ENCODE results near the gene COA7.

DNA sequence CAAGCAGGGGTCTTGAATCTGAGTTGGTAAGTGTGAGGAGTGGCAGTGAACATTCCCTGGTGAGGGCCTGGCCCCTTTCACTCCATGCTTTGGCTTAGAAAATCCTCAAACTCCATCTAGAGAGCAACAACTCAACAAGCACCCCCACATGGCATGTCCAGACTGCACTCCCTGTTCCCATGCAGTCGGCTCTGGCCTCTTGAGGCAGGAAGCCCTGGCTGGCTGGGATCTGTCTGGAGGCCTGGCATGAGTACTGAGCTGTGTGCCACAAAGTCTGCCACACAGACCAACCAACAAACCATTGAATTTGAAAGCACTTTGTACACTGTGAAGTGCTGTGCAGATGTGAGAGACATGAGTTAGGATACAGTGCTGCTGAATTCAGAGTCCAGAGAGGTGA, 25.2 kb downstream of the COA7 start:
- TF ChIP-seq POLR2A (IDR thresholded peaks at IDR 0.05; ENCODE audit: extremely low read depth, insufficient read length) (no peak), MYC (IDR thresholded peaks at IDR 0.05; ENCODE audit: low read depth, low read length) (no peak)
- TF ChIP-seq, protein P1, sequence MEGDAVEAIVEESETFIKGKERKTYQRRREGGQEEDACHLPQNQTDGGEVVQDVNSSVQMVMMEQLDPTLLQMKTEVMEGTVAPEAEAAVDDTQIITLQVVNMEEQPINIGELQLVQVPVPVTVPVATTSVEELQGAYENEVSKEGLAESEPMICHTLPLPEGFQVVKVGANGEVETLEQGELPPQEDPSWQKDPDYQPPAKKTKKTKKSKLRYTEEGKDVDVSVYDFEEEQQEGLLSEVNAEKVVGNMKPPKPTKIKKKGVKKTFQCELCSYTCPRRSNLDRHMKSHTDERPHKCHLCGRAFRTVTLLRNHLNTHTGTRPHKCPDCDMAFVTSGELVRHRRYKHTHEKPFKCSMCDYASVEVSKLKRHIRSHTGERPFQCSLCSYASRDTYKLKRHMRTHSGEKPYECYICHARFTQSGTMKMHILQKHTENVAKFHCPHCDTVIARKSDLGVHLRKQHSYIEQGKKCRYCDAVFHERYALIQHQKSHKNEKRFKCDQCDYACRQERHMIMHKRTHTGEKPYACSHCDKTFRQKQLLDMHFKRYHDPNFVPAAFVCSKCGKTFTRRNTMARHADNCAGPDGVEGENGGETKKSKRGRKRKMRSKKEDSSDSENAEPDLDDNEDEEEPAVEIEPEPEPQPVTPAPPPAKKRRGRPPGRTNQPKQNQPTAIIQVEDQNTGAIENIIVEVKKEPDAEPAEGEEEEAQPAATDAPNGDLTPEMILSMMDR (IDR thresholded peaks at IDR 0.05; ENCODE audit: low read depth, low read length) = no peak
- TF ChIP-seq, protein P2, sequence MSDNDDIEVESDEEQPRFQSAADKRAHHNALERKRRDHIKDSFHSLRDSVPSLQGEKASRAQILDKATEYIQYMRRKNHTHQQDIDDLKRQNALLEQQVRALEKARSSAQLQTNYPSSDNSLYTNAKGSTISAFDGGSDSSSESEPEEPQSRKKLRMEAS (IDR thresholded peaks at IDR 0.05; ENCODE audit: low read depth, low read length) = no peak
